HCT116 (cell line): ENCODE results near the gene NUDT8. TPM values are rescaled to one million over a fixed set of nuclear protein-coding genes. Genes with fewer than 3 reads are reported as not detected.

Experiments
- ATAC-seq: fragments of 200-7000 bp; cut with Tn5 transposase; 2 replicates; pipeline ENCODE4 v1.9.1; 2020; ENCODE audit warnings: mild to moderate bottlenecking, moderate library complexity
- BruUV-seq: library from RNA; stranded (reverse); fragments of 400-500 nt; replicated peaks from 2 replicates; lab custom pipeline; 2021; lab: Mats Ljungman, UMichigan
- CTCF ChIA-PET: fragments of 300-600 bp; sonication (Branson Sonifier 250); formaldehyde crosslinking; loops from one replicate; lab custom pipeline; 2021; ENCODE audit warnings: antibody characterized with exemption; lab: Charles Lee
- POLR2A ChIA-PET: fragments of 300-600, 350-600 bp; sonication (Branson Sonifier 250); formaldehyde crosslinking; loops from one replicate; lab custom pipeline; 2021; ENCODE audit warnings: antibody characterized with exemption; lab: Charles Lee
- RAD21 ChIA-PET, 2 experiments: fragments of 300-600 bp; sonication (Branson Sonifier 250); formaldehyde crosslinking; loops; one replicate each; lab custom pipeline; 2023; ENCODE audit warnings: low total read pairs in 2 of 2; ENCODE audit not compliant: uncharacterized antibody in 2 of 2, unreplicated experiment in 2 of 2, low non-redundant PET in 1 of 2; lab: Charles Lee
- DNase-seq: peaks from one replicate; pipeline ENCODE4 v3.0.0-alpha.2; 2010; ENCODE audit warnings: low read depth, low spot score
- H2AFZ ChIP-seq: fragments of 200-600 bp; shearing (Covaris generic), sonication (generic); 2 replicates; pipeline ENCODE4 v1.6.1; 2017; ENCODE audit warnings: low read depth, mixed run types, mixed read lengths, antibody characterized with exemption, low read length; ENCODE audit not compliant: poor library complexity, severe bottlenecking
- H3K27ac ChIP-seq: 2 replicates; pipeline ENCODE4 v1.5.1; 2012; ENCODE audit warnings: low read depth, low read length
- H3K27me3 ChIP-seq: fragments of 200-600 bp; sonication (generic); 2 replicates; pipeline ENCODE4 v1.6.1; 2016; ENCODE audit warnings: mixed run types, low read length, mixed read lengths; ENCODE audit not compliant: insufficient read depth
- H3K36me3 ChIP-seq, 2 experiments: fragments of 200-500 bp in 1 of 2; fragments of 200-600 bp in 1 of 2; sonication (Bioruptor generic) in 1 of 2; sonication (generic) in 1 of 2; 2 replicates each; pipeline versions ENCODE4 v1.5.1 to v1.6.1; 2014 to 2016; ENCODE audit warnings: low read length in 2 of 2, inconsistent platforms in 1 of 2, mixed read lengths in 1 of 2, mixed run types in 1 of 2; ENCODE audit not compliant: insufficient read depth in 2 of 2, control insufficient read depth in 1 of 2
- H3K4me1 ChIP-seq, 2 experiments: fragments of 200-600 bp in 1 of 2; sonication (generic) in 1 of 2; 2 replicates each; pipeline versions ENCODE4 v1.5.1 to v1.6.1; 2012 to 2017; ENCODE audit warnings: low read length in 2 of 2, inconsistent platforms in 1 of 2, mild to moderate bottlenecking in 1 of 2, mixed read lengths in 1 of 2, mixed run types in 1 of 2, moderate library complexity in 1 of 2; ENCODE audit not compliant: insufficient read depth in 2 of 2, control insufficient read depth in 1 of 2
- H3K4me2 ChIP-seq: fragments of 200-600 bp; sonication (generic); 2 replicates; pipeline ENCODE4 v1.6.1; 2017; ENCODE audit warnings: mixed run types, low read length, mixed read lengths
- H3K4me3 ChIP-seq, 2 experiments: fragments of 200-600 bp in 1 of 2; sonication (generic) in 1 of 2; replicated peaks in 1 of 2; 2 replicates each; pipeline ENCODE4 v1.5.1; 2011 to 2016; ENCODE audit warnings: low read length in 2 of 2, control low read depth in 1 of 2, low read depth in 1 of 2, mild to moderate bottlenecking in 1 of 2, mixed read lengths in 1 of 2, mixed run types in 1 of 2
- H3K79me2 ChIP-seq: fragments of 200-600 bp; sonication (generic); 2 replicates; pipeline ENCODE4 v1.6.1; 2017; ENCODE audit warnings: mild to moderate bottlenecking, mixed run types, low read length, moderate library complexity, mixed read lengths; ENCODE audit not compliant: insufficient read depth
- H3K9ac ChIP-seq: fragments of 200-600 bp; sonication (generic); 2 replicates; pipeline ENCODE4 v1.6.1; 2016; ENCODE audit warnings: low read length, mixed read lengths
- H3K9me2 ChIP-seq: fragments of 200-600 bp; sonication (generic), shearing (Covaris generic); 2 replicates; pipeline ENCODE4 v1.6.1; 2017; ENCODE audit warnings: mixed run types, mild to moderate bottlenecking, moderate library complexity; ENCODE audit not compliant: insufficient read depth
- H3K9me3 ChIP-seq, 2 experiments: fragments of 200-500 bp in 1 of 2; fragments of 200-600 bp in 1 of 2; sonication (Bioruptor generic) in 1 of 2; sonication (generic) in 1 of 2; 2 replicates each; pipeline ENCODE4 v1.6.1; 2014 to 2017; ENCODE audit warnings: low read length in 2 of 2, mixed read lengths in 2 of 2, inconsistent platforms in 1 of 2, low read depth in 1 of 2, mild to moderate bottlenecking in 1 of 2, mixed run types in 1 of 2, moderate library complexity in 1 of 2; ENCODE audit not compliant: control insufficient read depth in 1 of 2, insufficient read depth in 1 of 2
- H4K20me1 ChIP-seq: fragments of 200-600 bp; sonication (generic), shearing (Covaris generic); 2 replicates; pipeline ENCODE4 v1.6.1; 2017; ENCODE audit warnings: mixed run types, mild to moderate bottlenecking, moderate library complexity; ENCODE audit not compliant: insufficient read depth
- EZH2 ChIP-seq: fragments of 200-600 bp; sonication (generic); IDR thresholded peaks from 2 replicates; pipeline ENCODE4 v1.6.1; 2017; ENCODE audit warnings: antibody characterized with exemption, mixed run types
- EZH2phosphoT487 ChIP-seq: fragments of 200-600 bp; IDR thresholded peaks from 2 replicates; pipeline ENCODE4 v1.6.1; 2018; ENCODE audit warnings: antibody characterized with exemption, borderline replicate concordance
- FOSL1 ChIP-seq: IDR thresholded peaks from 2 replicates; pipeline ENCODE4 v1.6.1; 2012; ENCODE audit warnings: low read depth
- SRF ChIP-seq: IDR thresholded peaks from 2 replicates; pipeline ENCODE4 v1.6.1; 2012; ENCODE audit warnings: low read depth
- TCF7L2 ChIP-seq: IDR thresholded peaks from 2 replicates; pipeline ENCODE4 v1.7.0; 2011; ENCODE audit warnings: borderline replicate concordance, inconsistent platforms; ENCODE audit not compliant: insufficient read depth, insufficient read length; ENCODE audit errors: extremely low read depth
- YY1 ChIP-seq: IDR thresholded peaks from 2 replicates; pipeline ENCODE4 v1.6.1; 2011; ENCODE audit warnings: low read length, low read depth, moderate library complexity, mild to moderate bottlenecking; ENCODE audit not compliant: insufficient replicate concordance; ENCODE audit errors: extremely low read depth
- ZFX ChIP-seq: fragments of 450-650 bp; IDR thresholded peaks from 2 replicates; pipeline ENCODE4 v1.6.1; 2017
- intact Hi-C: fragments of 100-400 bp; cut with micrococcal nuclease; formaldehyde crosslinking; loops from 2 replicates; pipeline ENCODE4 v1.10.0; 2022
- total RNA-seq: library from RNA; stranded (reverse); gene quantifications from one replicate; pipeline ENCODE4 v1.2.1, GENCODE V29; 2021; ENCODE audit not compliant: unreplicated experiment
- TF ChIP-seq, protein P1 (sequence below): IDR thresholded peaks from 2 replicates; pipeline ENCODE4 v1.6.1; 2012
- TF ChIP-seq, protein P2 (sequence below), 3 experiments: fragments of 200-600 bp in 1 of 3; sonication (generic) in 1 of 3; IDR thresholded peaks in 2 of 3; conservative IDR thresholded peaks in 1 of 3; 2 replicates each; pipeline ENCODE4 v1.5.1; 2012 to 2017; ENCODE audit warnings: low read depth in 2 of 3, low read length in 2 of 3, antibody characterized with exemption in 1 of 3, borderline replicate concordance in 1 of 3, control low read depth in 1 of 3, mild to moderate bottlenecking in 1 of 3, mixed read lengths in 1 of 3, mixed run types in 1 of 3, moderate library complexity in 1 of 3; ENCODE audit not compliant: insufficient read depth in 1 of 3

NUDT8 gene
- total RNA-seq, 1 experiment from 2014 or later: 18.7 TPM

DNA sequence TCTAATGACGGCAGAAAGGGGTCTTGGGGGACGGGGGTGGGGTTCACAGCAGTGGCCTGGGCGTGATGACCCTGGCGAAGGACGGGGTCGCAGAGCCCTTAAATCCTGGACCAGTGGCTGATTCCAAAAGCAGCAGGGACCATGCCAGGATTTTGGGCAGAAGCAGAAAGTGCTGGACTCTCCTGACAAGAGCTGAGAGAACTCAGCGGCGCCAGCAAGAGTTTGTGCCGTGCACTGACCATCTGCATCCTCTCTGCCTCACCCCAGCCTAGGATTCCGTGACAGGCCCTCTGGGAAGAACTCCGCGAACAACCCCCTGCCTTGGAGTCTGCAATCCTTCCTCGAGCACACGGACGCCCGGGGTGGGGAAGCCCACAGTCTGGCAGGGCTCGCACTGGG, 23.6 kb downstream of the NUDT8 start:
- peak overlapping the region; percentile 35 for H2AFZ ChIP-seq
- peaks cover 27% of the 10 kb centered on the region for H3K79me2 ChIP-seq
- CTCF ChIA-PET: interaction anchor here (1.2 kb wide), 1 partner anchor 8 kb away, joined by 3 read pairs; no protein-coding TSS in a partner anchor
- peak overlapping the region; percentile 99 to 100 for H3K4me3 ChIP-seq
- no peaks in the 10 kb centered on the region for H4K20me1 ChIP-seq
- peak overlapping the region; percentile 92 for H3K4me2 ChIP-seq
- peak overlapping the region; percentile 99 for H3K9ac ChIP-seq
- no peaks in the 10 kb centered on the region for H3K9me3 ChIP-seq
- ATAC-seq (no peak; the same call in 1 of the 2 replicates), DNase-seq (no peak)
- TF ChIP-seq, protein P1, sequence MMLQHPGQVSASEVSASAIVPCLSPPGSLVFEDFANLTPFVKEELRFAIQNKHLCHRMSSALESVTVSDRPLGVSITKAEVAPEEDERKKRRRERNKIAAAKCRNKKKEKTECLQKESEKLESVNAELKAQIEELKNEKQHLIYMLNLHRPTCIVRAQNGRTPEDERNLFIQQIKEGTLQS: no peak
- TF ChIP-seq YY1 (no peak), EZH2phosphoT487 (no peak), ZFX (no peak)
- peak overlapping the region; percentile 77; the same call in 1 of the 2 replicates for H3K27ac ChIP-seq
- H3K9me2 ChIP-seq: no peaks in the 10 kb centered on the region
- RAD21 ChIA-PET: no interaction called here
- H3K4me1 ChIP-seq: peaks cover 6 to 20% of the 10 kb centered on the region in 2 experiments
- peaks cover 16 to 21% of the 10 kb centered on the region in 2 experiments; a peak in 3 of 4 replicates for H3K36me3 ChIP-seq
- no peaks in the 10 kb centered on the region for H3K27me3 ChIP-seq
- POLR2A ChIA-PET: no interaction called here
- no TSS peak for BruUV-seq
- intact Hi-C loops: no loop called here

DNA sequence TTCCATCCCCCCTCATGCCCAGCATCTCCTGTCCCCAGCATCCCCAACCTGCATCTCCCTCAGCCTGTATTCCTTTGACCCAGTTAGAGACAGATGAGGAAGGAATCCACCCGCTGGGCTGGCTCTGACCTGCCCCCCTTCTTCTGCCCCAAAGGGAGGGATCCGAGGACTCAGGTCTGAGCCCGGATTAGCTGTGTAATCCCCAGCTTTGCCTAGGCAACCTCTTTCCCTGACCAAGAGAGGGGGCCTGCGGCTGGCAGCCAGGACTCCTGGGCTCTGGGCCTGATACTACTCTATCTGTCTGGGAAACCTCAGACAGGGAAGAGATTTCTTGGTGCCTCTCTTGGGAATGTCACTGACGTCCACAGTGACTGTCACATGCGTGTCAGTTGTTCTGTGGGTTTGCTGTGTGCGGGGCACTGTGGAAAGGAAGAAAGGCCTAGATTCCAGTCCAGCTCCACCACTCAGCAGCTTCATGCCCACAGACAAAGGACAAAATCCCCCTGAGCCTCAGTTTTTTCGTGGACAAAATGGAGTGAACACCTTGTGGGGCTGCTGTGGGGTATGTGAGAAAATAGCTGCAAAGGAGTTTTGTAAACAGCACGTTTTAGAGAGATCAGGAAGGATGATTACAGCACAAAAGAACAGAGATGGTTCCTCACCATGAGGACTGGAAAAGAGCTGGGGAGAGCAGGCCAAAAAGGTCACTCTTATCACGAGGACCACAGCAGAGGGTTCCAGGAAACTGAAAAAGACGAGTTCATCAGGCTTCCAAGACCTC, 24.3 kb downstream of the NUDT8 start:
- intact Hi-C loops: no loop called here
- Histone ChIP-seq H3K36me3 (peaks cover 13 to 15% of the 10 kb centered on the region in 2 experiments; a peak in 3 of 4 replicates), H3K27me3 (no peaks in the 10 kb centered on the region), H3K9me3 (no peaks in the 10 kb centered on the region), H3K4me3 (no peak overlapping the region), H3K9me2 (no peaks in the 10 kb centered on the region), H3K27ac (no peak overlapping the region), H2AFZ (no peak overlapping the region), H3K79me2 (peaks cover 27% of the 10 kb centered on the region), H3K9ac (no peak overlapping the region), H3K4me2 (no peak overlapping the region; the same call in 1 of the 2 replicates), H4K20me1 (no peaks in the 10 kb centered on the region), H3K4me1 (peaks cover 6 to 20% of the 10 kb centered on the region in 2 experiments)
- DNase-seq (no peak), ATAC-seq (no peak)
- BruUV-seq: no TSS peak
- POLR2A ChIA-PET: no interaction called here
- RAD21 ChIA-PET: no interaction called here
- TF ChIP-seq TCF7L2: no peak
- no peak for TF ChIP-seq FOSL1
- TF ChIP-seq SRF: no peak
- TF ChIP-seq, protein P2, sequence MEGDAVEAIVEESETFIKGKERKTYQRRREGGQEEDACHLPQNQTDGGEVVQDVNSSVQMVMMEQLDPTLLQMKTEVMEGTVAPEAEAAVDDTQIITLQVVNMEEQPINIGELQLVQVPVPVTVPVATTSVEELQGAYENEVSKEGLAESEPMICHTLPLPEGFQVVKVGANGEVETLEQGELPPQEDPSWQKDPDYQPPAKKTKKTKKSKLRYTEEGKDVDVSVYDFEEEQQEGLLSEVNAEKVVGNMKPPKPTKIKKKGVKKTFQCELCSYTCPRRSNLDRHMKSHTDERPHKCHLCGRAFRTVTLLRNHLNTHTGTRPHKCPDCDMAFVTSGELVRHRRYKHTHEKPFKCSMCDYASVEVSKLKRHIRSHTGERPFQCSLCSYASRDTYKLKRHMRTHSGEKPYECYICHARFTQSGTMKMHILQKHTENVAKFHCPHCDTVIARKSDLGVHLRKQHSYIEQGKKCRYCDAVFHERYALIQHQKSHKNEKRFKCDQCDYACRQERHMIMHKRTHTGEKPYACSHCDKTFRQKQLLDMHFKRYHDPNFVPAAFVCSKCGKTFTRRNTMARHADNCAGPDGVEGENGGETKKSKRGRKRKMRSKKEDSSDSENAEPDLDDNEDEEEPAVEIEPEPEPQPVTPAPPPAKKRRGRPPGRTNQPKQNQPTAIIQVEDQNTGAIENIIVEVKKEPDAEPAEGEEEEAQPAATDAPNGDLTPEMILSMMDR (IDR thresholded peaks at IDR 0.05 in 2 of 3, conservative IDR thresholded peaks at IDR 0.05 in 1 of 3; ENCODE audit: borderline replicate concordance in 1 of 3, insufficient read depth in 1 of 3, low read depth in 2 of 3, low read length in 2 of 3): no peak
- TF ChIP-seq EZH2: no peak
- no peak for TF ChIP-seq YY1
- CTCF ChIA-PET: interaction anchor here (1.2 kb wide), 1 partner anchor 9 kb away, joined by 3 read pairs; no protein-coding TSS in a partner anchor
